HepG2 (cell line): Measurements from ENCODE around the gene CRAT. TPM values are rescaled to one million over a fixed set of nuclear protein-coding genes. Genes with fewer than 3 reads are reported as not detected.

Experiments used
- AKNA ChIP-seq: sonication (generic); formaldehyde crosslinking; IDR thresholded peaks from 2 replicates; pipeline ENCODE4 v1.4.0; 2020; ENCODE audit warnings: missing genetic modification reagents, borderline replicate concordance
- ATM ChIP-seq: fragments of 450-650 bp; IDR thresholded peaks from 2 replicates; pipeline ENCODE4 v1.7.1; 2017; ENCODE audit warnings: mild to moderate bottlenecking, borderline replicate concordance
- EED ChIP-seq: sonication (generic); formaldehyde crosslinking; IDR thresholded peaks from 2 replicates; pipeline ENCODE4 v1.5.0; 2020; ENCODE audit warnings: mild to moderate bottlenecking, missing genetic modification reagents
- ETV6 ChIP-seq: sonication (generic); formaldehyde crosslinking; conservative IDR thresholded peaks from 2 replicates; pipeline ENCODE4 v1.4.0; 2020; ENCODE audit warnings: missing genetic modification reagents
- HES4 ChIP-seq: sonication (generic); formaldehyde crosslinking; IDR thresholded peaks from 2 replicates; pipeline ENCODE4 v1.9.0; 2021; ENCODE audit warnings: mild to moderate bottlenecking, missing genetic modification reagents, borderline replicate concordance
- MNT ChIP-seq: fragments of 450-650 bp; IDR thresholded peaks from 2 replicates; pipeline ENCODE4 v1.6.1; 2016
- NFKB2 ChIP-seq: sonication (generic); formaldehyde crosslinking; IDR thresholded peaks from 2 replicates; pipeline ENCODE4 v1.4.0; 2020; ENCODE audit warnings: missing genetic modification reagents, borderline replicate concordance
- RBFOX2 ChIP-seq: fragments of 200-400 bp; formaldehyde crosslinking; IDR thresholded peaks from 2 replicates; pipeline ENCODE4 v1.6.1; 2017; ENCODE audit warnings: low read depth, mild to moderate bottlenecking, low read length
- ZKSCAN8 ChIP-seq: IDR thresholded peaks from 2 replicates; pipeline ENCODE4 v1.6.1; 2016; ENCODE audit warnings: borderline replicate concordance, missing genetic modification reagents, missing compliant biosample characterization
- ZNF331 ChIP-seq: sonication (generic); formaldehyde crosslinking; IDR thresholded peaks from 2 replicates; pipeline ENCODE4 v1.4.0; 2020; ENCODE audit warnings: missing genetic modification reagents
- ZNF660 ChIP-seq: sonication (generic); formaldehyde crosslinking; IDR thresholded peaks from 2 replicates; pipeline ENCODE4 v1.5.1; 2020; ENCODE audit warnings: mild to moderate bottlenecking, low read depth, missing genetic modification reagents, borderline replicate concordance
- ZNF770 ChIP-seq: sonication (generic); formaldehyde crosslinking; IDR thresholded peaks from 2 replicates; pipeline ENCODE4 v1.5.0; 2020; ENCODE audit warnings: mild to moderate bottlenecking, missing genetic modification reagents
- polyA plus RNA-seq, 8 experiments: library from polyadenylated mRNA; depleted of rRNA in 3 of 8; stranded (reverse) in 7 of 8; unstranded in 1 of 8; fragments of >200 nt; fragmentation: Illumina TruSeq in 4 of 8; extraction: Trizol in 4 of 8; gene quantifications; 2 replicates each; pipeline versions ENCODE4 v1.2.1 to v1.2.3, GENCODE V29; 2011 to 2016; ENCODE audit warnings: low read depth in 4 of 8, missing spikeins in 1 of 8, mixed read lengths in 1 of 8; ENCODE audit not compliant: insufficient read depth in 1 of 8
- total RNA-seq, 5 experiments: library from RNA; depleted of rRNA; stranded (reverse); fragments of >200 nt; fragmentation: Illumina TruSeq; extraction: Trizol; gene quantifications; 2 replicates each; pipeline ENCODE4 v1.2.3, GENCODE V29; 2016; ENCODE audit warnings: low read depth in 1 of 5
- TF ChIP-seq, protein P1 (sequence below): sonication (generic); formaldehyde crosslinking; IDR thresholded peaks from 2 replicates; pipeline ENCODE4 v1.5.1; 2020; ENCODE audit warnings: missing genetic modification reagents, mild to moderate bottlenecking, borderline replicate concordance
- TF ChIP-seq, protein P2 (sequence below): sonication (generic); formaldehyde crosslinking; IDR thresholded peaks from 2 replicates; pipeline ENCODE4 v1.5.0; 2020; ENCODE audit warnings: mild to moderate bottlenecking, missing genetic modification reagents

Gene CRAT
- total and polyA plus RNA-seq, 2 of the 13 experiments (the other 11 are each of a cell fraction or from before 2014, with no cell fraction given): 26.1 to 26.6 TPM

- TF ChIP-seq ATM: no peak
- TF ChIP-seq EED: no peak
- TF ChIP-seq, protein P1, sequence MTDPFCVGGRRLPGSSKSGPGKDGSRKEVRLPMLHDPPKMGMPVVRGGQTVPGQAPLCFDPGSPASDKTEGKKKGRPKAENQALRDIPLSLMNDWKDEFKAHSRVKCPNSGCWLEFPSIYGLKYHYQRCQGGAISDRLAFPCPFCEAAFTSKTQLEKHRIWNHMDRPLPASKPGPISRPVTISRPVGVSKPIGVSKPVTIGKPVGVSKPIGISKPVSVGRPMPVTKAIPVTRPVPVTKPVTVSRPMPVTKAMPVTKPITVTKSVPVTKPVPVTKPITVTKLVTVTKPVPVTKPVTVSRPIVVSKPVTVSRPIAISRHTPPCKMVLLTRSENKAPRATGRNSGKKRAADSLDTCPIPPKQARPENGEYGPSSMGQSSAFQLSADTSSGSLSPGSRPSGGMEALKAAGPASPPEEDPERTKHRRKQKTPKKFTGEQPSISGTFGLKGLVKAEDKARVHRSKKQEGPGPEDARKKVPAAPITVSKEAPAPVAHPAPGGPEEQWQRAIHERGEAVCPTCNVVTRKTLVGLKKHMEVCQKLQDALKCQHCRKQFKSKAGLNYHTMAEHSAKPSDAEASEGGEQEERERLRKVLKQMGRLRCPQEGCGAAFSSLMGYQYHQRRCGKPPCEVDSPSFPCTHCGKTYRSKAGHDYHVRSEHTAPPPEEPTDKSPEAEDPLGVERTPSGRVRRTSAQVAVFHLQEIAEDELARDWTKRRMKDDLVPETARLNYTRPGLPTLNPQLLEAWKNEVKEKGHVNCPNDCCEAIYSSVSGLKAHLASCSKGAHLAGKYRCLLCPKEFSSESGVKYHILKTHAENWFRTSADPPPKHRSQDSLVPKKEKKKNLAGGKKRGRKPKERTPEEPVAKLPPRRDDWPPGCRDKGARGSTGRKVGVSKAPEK (CRISPR knock-in tag): no peak
- TF ChIP-seq RBFOX2: no peak
- no peak for TF ChIP-seq ZNF660 (CRISPR knock-in tag)
- no peak for TF ChIP-seq MNT
- no peak for TF ChIP-seq NFKB2
- no peak for TF ChIP-seq ETV6 (CRISPR knock-in tag)
- TF ChIP-seq, protein P2, sequence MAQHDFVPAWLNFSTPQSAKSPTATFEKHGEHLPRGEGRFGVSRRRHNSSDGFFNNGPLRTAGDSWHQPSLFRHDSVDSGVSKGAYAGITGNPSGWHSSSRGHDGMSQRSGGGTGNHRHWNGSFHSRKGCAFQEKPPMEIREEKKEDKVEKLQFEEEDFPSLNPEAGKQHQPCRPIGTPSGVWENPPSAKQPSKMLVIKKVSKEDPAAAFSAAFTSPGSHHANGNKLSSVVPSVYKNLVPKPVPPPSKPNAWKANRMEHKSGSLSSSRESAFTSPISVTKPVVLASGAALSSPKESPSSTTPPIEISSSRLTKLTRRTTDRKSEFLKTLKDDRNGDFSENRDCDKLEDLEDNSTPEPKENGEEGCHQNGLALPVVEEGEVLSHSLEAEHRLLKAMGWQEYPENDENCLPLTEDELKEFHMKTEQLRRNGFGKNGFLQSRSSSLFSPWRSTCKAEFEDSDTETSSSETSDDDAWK: no peak
- no peak for TF ChIP-seq AKNA (CRISPR knock-in tag)
- TF ChIP-seq ZKSCAN8 (CRISPR knock-in tag): no peak
- no peak for TF ChIP-seq HES4 (CRISPR knock-in tag)
- no peak for TF ChIP-seq ZNF331 (CRISPR knock-in tag)
- no peak for TF ChIP-seq ZNF770 (CRISPR knock-in tag)
These were observed 7.6 kb downstream of the CRAT start (continued) for GRCh38 chr9:129102791-129103594.
